ENCODE data around the gene TIMP2.
"Not testable (repeated sequence)": the region's sequence is repeated elsewhere in the genome, so short reads cannot be mapped to it uniquely, and the experiment has no call there.

TIMP2 gene

DNA sequence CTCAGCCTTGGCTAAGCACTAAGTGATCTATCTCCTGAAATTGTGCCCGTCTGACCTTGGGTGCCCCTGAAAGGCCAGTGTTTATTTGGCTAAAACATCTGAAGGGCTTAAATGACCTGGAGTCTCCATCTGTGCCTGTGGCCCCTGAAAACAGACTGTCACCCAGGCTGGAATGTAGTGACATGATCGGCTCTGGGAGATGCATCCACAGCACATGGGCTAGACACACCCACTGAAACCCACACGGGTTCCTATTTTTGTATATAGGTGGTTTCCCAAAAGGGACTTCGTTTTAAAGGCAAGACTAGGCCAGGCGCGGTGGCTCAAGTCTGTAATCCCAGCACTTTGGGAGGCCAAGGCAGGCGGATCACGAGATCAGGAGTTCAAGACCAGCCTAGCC is 35.7 kb downstream of the TIMP2 start:
- Mint-ChIP-seq H3K36me3 (no peaks in the 10 kb centered on the region), H3K27me3 (peaks cover 64% of the 10 kb centered on the region), H3K27ac (peak overlapping the region; percentile 86), H3K9me3 (no peaks in the 10 kb centered on the region), H3K4me3 (no peak overlapping the region), H3K4me1 (peaks cover 38% of the 10 kb centered on the region)
- CTCF ChIA-PET = interaction anchor here (1.0 kb wide), 1 partner anchor 82 kb away, joined by 4 read pairs; no protein-coding TSS in a partner anchor
- DNase-seq = peak; percentile 40

DNA sequence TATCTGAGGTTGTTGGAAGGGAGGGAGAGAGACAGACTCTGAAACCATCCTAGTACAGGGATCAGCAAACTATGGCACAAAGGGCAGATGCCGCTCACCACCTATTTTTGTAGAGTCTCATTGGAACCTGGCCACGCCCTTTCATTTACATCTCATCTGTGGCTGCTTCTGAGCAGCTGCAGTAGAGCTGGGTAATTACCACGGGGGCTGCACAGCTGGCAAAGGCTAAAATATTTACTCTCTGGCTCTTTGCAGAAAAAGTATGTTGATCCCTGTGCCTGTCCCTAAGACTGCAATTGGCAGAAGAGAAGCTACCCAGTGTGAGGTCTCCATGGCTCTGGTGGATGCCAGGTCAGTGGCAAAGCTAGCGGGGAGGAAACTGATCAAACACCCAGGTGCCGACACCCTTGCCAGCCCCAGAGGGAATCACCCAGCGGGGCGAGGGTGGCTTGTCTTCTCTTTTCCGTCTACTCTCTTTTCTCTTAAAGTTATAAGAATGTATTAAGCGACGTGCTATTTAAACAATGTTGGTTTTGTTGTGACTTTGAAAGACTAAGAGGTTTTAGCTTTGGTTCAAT is 36.2 kb downstream of the TIMP2 start:
- DNase-seq = no peak
- Mint-ChIP-seq H3K36me3 (no peaks in the 10 kb centered on the region), H3K4me1 (peaks cover 38% of the 10 kb centered on the region), H3K4me3 (no peak overlapping the region), H3K27ac (no peak overlapping the region), H3K9me3 (no peaks in the 10 kb centered on the region), H3K27me3 (peaks cover 69% of the 10 kb centered on the region)
- CTCF ChIA-PET = interaction anchor here (1.0 kb wide), 1 partner anchor 82 kb away, joined by 4 read pairs; no protein-coding TSS in a partner anchor

GRCh38 chr17:78886954-78887353 is 38.2 kb downstream of the TIMP2 start:
- no peak for DNase-seq
- Mint-ChIP-seq H3K4me3 (no peak overlapping the region), H3K27me3 (peaks cover 75% of the 10 kb centered on the region), H3K4me1 (peaks cover 47% of the 10 kb centered on the region), H3K9me3 (no peaks in the 10 kb centered on the region), H3K27ac (no peak overlapping the region), H3K36me3 (no peaks in the 10 kb centered on the region)
- CTCF ChIA-PET = interaction anchor here (0.6 to 1.2 kb wide), 2 partner anchors 84 to 341 kb away, joined by 3 read pairs; no protein-coding TSS in a partner anchor

DNA sequence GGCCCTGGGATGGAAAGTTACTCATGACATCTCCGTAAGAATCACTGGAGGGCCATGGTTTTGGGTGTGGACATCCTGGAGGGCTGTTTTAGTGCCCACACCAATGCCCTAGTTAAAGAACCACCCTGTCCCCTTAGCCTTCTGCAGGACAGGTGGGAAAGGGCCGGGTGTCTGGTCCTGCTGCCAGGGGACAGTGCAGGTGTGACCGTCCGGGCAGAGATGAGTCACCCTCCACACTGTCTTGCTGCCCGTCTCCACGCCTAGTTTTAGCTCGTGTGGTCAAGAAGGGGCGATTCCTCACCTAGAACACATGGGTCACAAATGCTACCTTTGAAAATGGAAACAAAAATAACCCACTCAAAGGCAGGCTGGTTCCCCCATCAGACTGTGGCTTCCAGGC is 39.2 kb downstream of the TIMP2 start:
- H3K27me3 Mint-ChIP-seq = peaks cover 71% of the 10 kb centered on the region
- H3K4me3 Mint-ChIP-seq = no peak overlapping the region
- H3K9me3 Mint-ChIP-seq = no peaks in the 10 kb centered on the region
- CTCF ChIA-PET = interaction anchor here (0.7 kb wide), 1 partner anchor 12 kb away, joined by 3 read pairs; no protein-coding TSS in a partner anchor
- H3K4me1 Mint-ChIP-seq = peaks cover 37% of the 10 kb centered on the region
- no peak overlapping the region for H3K27ac Mint-ChIP-seq
- no peak for DNase-seq
- no peaks in the 10 kb centered on the region for H3K36me3 Mint-ChIP-seq

DNA sequence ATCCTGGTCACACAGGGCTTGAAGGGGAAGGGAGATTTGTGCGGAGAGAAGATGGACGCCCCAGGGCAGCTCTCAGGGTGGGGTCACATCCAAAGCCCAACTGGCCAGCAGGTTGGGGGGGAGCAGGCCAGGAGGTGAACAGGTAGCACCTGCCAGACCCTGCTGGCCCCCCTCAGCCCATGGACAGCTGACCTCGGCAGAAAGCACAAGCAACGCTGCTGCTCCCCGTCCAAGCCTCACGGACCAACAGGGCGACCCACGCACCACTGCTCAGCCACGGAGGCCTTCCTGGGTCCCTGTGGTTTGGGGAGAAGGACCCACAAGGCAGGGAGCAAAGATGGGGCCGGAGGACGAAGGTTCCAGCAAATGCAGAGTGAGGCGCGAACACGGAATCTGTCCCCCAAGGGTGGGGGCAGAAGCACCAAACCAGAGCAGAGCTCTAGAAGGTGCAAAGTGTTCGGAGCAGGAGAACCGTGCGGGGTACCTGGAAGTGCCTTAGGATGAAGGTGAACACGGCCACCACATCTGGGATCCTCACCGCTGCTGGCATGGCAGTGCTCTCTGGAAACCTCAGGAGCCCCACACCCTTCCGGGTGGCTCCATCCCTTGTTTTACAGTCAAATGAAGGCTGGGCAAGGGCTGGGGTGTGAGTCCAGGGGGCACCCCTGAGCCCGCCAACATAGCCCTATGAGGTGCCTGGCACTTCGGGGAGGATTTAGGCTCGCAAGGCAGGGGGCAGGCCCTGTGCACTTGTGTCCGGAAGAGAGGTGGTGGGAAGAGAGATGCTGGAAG is 40.1 kb downstream of the TIMP2 start:
- Mint-ChIP-seq H3K9me3 (no peaks in the 10 kb centered on the region), H3K27ac (no peak overlapping the region), H3K27me3 (peaks cover 72% of the 10 kb centered on the region), H3K36me3 (no peaks in the 10 kb centered on the region), H3K4me1 (peaks cover 31% of the 10 kb centered on the region), H3K4me3 (no peak overlapping the region)
- no peak for DNase-seq
- CTCF ChIA-PET = interaction anchor here (0.7 kb wide), 1 partner anchor 13 kb away, joined by 3 read pairs; no protein-coding TSS in a partner anchor

DNA sequence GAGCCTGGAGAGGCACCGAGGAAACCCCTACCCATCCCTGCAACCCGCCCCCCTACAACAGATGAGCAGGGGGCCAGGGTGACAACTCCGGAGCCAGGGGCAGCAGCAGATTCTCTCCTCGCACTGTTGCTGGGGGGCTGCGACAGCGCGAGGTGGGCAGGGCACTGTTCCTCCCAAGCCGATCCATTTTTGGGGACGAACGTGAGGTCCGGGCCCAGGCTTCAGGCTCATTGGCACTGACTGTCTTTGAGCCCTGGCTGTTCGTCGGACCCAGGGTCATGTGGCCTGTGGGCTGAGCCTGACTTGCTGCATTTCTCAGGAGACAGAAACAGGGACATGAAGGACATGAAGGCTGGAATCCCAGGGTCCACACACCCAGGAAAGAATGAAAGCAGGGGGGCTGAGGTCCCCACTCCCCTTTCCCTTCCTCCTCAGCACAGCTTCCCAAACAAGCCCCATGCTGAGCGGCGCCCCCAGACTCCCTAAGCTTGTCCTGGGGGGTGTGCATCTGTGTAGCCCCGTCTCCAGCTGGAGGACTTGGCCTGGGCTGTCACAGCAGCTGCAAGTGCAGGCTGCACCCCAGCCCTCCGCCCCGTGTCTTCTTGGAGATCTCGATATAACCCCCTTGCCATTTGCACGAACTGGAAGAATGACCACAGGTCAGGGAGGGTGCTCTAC is 40.9 kb downstream of the TIMP2 start:
- Mint-ChIP-seq H3K27me3 (peaks cover 80% of the 10 kb centered on the region), H3K27ac (no peak overlapping the region), H3K4me3 (no peak overlapping the region), H3K36me3 (no peaks in the 10 kb centered on the region), H3K9me3 (no peaks in the 10 kb centered on the region), H3K4me1 (peaks cover 30% of the 10 kb centered on the region)
- CTCF ChIA-PET = interaction anchor here (0.8 kb wide), 1 partner anchor 88 kb away, joined by 4 read pairs; no protein-coding TSS in a partner anchor
- no peak for DNase-seq

GRCh38 chr17:78883533-78884131 is 41.6 kb downstream of the TIMP2 start:
- H3K27ac Mint-ChIP-seq = no peak overlapping the region
- no peak overlapping the region for H3K4me3 Mint-ChIP-seq
- CTCF ChIA-PET = interaction anchor here (0.8 kb wide), 1 partner anchor 88 kb away, joined by 4 read pairs; no protein-coding TSS in a partner anchor
- DNase-seq = no peak
- H3K4me1 Mint-ChIP-seq = peaks cover 30% of the 10 kb centered on the region
- H3K27me3 Mint-ChIP-seq = peaks cover 81% of the 10 kb centered on the region
- H3K36me3 Mint-ChIP-seq = no peaks in the 10 kb centered on the region
- no peaks in the 10 kb centered on the region for H3K9me3 Mint-ChIP-seq

GRCh38 chr17:78883089-78883532 is 42.1 kb downstream of the TIMP2 start:
- DNase-seq = no peak
- CTCF ChIA-PET = interaction anchor here (0.8 kb wide), 1 partner anchor 89 kb away, joined by 4 read pairs; no protein-coding TSS in a partner anchor
- no peak overlapping the region for H3K27ac Mint-ChIP-seq
- H3K9me3 Mint-ChIP-seq = no peaks in the 10 kb centered on the region
- no peaks in the 10 kb centered on the region for H3K36me3 Mint-ChIP-seq
- peaks cover 83% of the 10 kb centered on the region for H3K27me3 Mint-ChIP-seq
- H3K4me3 Mint-ChIP-seq = no peak overlapping the region
- H3K4me1 Mint-ChIP-seq = peaks cover 33% of the 10 kb centered on the region

- H3K4me1 Mint-ChIP-seq = peaks cover 34% of the 10 kb centered on the region
- no peak overlapping the region for H3K4me3 Mint-ChIP-seq
- no peaks in the 10 kb centered on the region for H3K36me3 Mint-ChIP-seq
- H3K9me3 Mint-ChIP-seq = no peaks in the 10 kb centered on the region
- H3K27me3 Mint-ChIP-seq = peaks cover 81% of the 10 kb centered on the region
- no peak overlapping the region for H3K27ac Mint-ChIP-seq
- DNase-seq = no peak
- CTCF ChIA-PET = no interaction called here
Observed at GRCh38 chr17:78882540-78883088, 42.6 kb downstream of the TIMP2 start.

GRCh38 chr17:78879635-78880186 is 45.5 kb downstream of the TIMP2 start:
- Mint-ChIP-seq H3K9me3 (no peaks in the 10 kb centered on the region), H3K4me1 (peaks cover 31% of the 10 kb centered on the region), H3K36me3 (no peaks in the 10 kb centered on the region)

DNA sequence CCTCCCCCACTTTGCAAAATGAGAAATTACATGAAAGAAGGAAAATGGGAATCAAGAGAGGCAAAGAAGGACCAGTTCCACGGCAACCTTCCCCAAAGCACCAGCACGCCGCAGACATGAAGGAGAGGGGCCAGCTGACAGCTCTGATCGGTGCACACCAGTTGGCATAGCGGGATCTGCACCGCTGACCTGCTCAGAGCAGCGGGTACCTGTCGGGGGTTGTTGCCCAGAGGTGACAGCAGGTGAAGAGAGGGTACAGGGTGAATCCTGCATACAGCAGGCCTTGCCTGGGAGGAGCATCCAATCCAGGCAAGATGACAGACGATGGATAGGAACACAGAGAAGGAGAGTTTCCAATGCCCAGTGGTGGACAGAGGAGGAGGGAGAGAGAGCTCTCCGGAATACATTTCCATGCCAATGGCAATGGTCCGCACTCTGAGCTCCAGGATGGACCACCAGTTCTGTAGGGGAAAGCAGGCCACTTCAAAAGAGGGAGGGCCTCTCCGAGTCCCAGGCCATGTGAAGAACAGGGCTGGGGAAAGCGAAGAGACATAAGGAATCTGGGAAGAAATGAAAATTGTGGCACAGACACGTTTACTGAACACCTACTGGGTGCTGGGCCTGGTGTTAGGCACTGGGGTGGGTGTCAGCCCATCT is 46.2 kb downstream of the TIMP2 start:
- no peaks in the 10 kb centered on the region for H3K9me3 Mint-ChIP-seq
- CTCF ChIA-PET = no interaction called here
- peak overlapping the region; percentile 31 for H3K27ac Mint-ChIP-seq
- peaks cover 31% of the 10 kb centered on the region for H3K4me1 Mint-ChIP-seq
- DNase-seq = no peak
- H3K27me3 Mint-ChIP-seq = peaks cover 78% of the 10 kb centered on the region
- peak overlapping the region; percentile 23 for H3K4me3 Mint-ChIP-seq
- no peaks in the 10 kb centered on the region for H3K36me3 Mint-ChIP-seq

More at GRCh38 chr17:78879635-78880186, 45.5 kb downstream of the TIMP2 start:
- Mint-ChIP-seq H3K27ac (no peak overlapping the region), H3K27me3 (peaks cover 78% of the 10 kb centered on the region), H3K4me3 (peak overlapping the region; percentile 37)
- CTCF ChIA-PET = no interaction called here
- DNase-seq = peak; percentile 47

DNA sequence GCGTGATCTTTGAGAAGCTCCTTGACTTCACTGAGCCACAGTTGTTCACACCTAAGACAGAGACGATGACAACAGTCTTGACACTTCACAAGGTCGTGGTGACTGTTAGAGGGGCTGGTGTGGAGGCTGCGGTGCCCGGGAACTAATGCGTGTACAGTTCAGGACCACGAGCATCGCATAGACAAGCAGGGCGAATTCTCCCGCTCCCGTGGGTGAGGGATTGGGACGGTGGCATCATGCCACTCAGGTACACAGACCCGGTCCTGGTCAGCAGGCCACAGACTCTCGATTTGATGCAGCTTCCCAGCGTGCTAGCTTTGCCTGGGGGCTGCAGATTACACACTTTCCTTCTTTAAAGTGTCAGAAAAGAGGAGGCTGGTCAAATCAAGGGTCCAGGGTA is 46.9 kb downstream of the TIMP2 start:
- peaks cover 77% of the 10 kb centered on the region for H3K27me3 Mint-ChIP-seq
- peaks cover 27% of the 10 kb centered on the region for H3K4me1 Mint-ChIP-seq
- CTCF ChIA-PET = interaction anchor here (1.1 to 4.4 kb wide), 2 partner anchors 12 to 15 kb away, joined by 3 to 23 read pairs; no protein-coding TSS in a partner anchor
- no peak for DNase-seq
- no peaks in the 10 kb centered on the region for H3K36me3 Mint-ChIP-seq
- H3K4me3 Mint-ChIP-seq = no peak overlapping the region
- H3K27ac Mint-ChIP-seq = no peak overlapping the region
- no peaks in the 10 kb centered on the region for H3K9me3 Mint-ChIP-seq

DNA sequence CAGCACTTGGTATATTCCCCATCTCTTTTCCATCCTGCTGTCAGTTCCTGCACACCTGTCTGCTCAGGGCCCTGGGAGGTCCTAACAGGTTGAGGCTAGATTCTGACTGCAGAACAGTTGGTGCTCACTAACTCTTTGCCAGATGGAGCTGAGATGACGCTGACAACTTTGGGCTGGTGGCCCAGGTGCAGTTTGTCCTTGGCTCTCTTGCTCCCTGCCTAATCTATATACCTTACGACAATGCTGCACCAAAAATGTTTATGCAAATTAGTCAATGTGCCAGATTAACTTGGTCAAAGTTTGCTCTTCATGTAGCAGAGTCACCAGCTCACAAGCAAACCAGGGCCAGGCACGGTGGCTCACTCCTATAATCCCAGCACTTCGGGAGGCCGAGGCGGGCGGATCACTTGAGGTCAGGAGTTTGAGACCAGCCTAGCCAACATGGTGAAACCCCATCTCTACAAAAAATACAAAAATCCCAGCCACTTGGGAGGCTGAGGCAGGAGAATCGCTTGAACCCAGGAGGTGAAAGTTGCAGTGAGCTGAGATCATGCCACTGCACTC is 48.2 kb downstream of the TIMP2 start:
- H3K27me3 Mint-ChIP-seq = peaks cover 69% of the 10 kb centered on the region
- CTCF ChIA-PET = interaction anchor here (1.1 to 4.4 kb wide), 3 partner anchors 11 to 110 kb away, joined by 3 to 23 read pairs (median 3); no protein-coding TSS in a partner anchor
- not testable (repeated sequence) for H3K27ac Mint-ChIP-seq, DNase-seq, H3K9me3 Mint-ChIP-seq, H3K36me3 Mint-ChIP-seq, H3K4me3 Mint-ChIP-seq
- H3K4me1 Mint-ChIP-seq = peaks cover 21% of the 10 kb centered on the region

All from activated naive CD4-positive, alpha-beta T cell treated with anti-CD3 and anti-CD28 coated beads, Interleukin-2, amount 10 ng/mL, durations not matched to agents 7 days and 5 days (primary cell).